Stimulated activated CD8-positive, alpha-beta memory T cell treated with anti-CD3 and anti-CD28 coated beads, Interleukin-7, amount 100 ng/mL, for 1 hour (primary cell): ENCODE results near the gene PAX1.

Experiments used
- DNase-seq, 2 donors: peaks; one replicate each; pipeline ENCODE4 v3.0.0-alpha.2; 2020; ENCODE audit warnings: low read depth in 2 of 2

The PAX1 gene

GRCh38 chr20:21725892-21726291, 20.4 kb downstream of the PAX1 start:
- no peak for DNase-seq

- DNase-seq = no peak
These were observed 23.9 kb downstream of the PAX1 start for GRCh38 chr20:21729316-21729715.

GRCh38 chr20:21739161-21739560, 33.7 kb downstream of the PAX1 start:
- DNase-seq = no peak

GRCh38 chr20:21739682-21740081, 34.2 kb downstream of the PAX1 start:
- no peak for DNase-seq

GRCh38 chr20:21741266-21741665, 35.8 kb downstream of the PAX1 start:
- DNase-seq = no peak

GRCh38 chr20:21762646-21763045, 57.2 kb downstream of the PAX1 start:
- no peak for DNase-seq

GRCh38 chr20:21767200-21767738, 61.8 kb downstream of the PAX1 start:
- no peak for DNase-seq

GRCh38 chr20:21767739-21768223, 62.3 kb downstream of the PAX1 start:
- no peak for DNase-seq
